ENCODE data around the gene MKRN2.
"Not testable (repeated sequence)": the region's sequence is repeated elsewhere in the genome, so short reads cannot be mapped to it uniquely, and the experiment has no call there.

Gene MKRN2

GRCh38 chr3:12590096-12590495 is 33.2 kb downstream of the MKRN2 start:
- DNase-seq = no peak

- DNase-seq = no peak
Observed at GRCh38 chr3:12591456-12591855, 34.6 kb downstream of the MKRN2 start.

DNA sequence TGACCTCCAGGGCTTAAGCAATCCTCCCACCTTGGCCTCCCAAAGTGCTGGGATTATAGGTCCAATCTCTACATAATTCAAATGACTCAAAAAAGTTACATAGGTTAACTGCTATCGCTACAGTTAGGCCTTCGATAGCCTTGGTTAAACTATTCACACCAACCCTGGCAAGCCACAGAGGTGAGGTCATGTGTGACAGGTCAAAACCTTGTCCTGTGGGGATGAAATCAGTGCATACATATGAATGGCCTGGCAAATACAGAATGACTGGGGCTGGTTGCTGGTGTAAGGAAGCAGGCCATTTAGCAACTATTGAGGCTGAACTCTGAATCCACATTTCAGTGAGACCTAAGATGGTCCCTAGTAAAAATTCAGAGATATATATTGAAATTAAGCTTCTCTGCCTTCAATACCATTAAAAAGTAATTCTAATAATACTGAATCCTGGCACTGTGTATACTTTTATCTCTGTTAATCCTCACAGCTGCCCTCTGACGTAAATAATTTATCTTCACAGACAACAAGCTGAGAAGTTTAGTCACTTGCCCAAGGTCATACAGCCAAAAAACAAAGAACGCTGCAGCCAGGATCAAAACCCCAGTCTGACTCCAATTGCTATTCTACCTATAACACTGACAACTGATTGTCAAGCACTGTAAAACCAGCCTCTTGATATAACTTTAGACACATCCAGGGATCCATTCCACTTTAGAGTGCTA is 35.3 kb downstream of the MKRN2 start:
- DNase-seq = no peak

GRCh38 chr3:12593473-12593872 is 36.6 kb downstream of the MKRN2 start:
- no peak for DNase-seq

DNA sequence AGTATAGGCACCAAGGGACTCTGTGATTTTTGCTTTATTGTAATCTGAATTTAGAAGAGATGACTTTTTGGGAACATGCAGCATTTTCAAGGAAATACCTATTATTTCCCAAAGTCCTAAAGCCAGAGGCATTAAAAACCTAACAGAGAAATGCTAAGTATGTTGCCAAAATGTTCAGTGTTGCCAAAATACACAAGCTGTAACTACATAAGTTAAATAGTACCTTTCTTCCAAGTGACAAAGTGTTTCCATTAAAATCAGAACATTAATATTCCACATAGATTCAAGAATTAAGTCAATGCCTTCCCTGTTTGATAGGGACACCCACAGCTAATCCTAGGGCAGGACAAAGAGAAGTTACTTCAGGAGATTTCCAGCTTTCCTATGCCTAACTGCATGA is 42.0 kb downstream of the MKRN2 start:
- DNase-seq = no peak

- DNase-seq = no peak
Observed at GRCh38 chr3:12601072-12601471, 44.2 kb downstream of the MKRN2 start.

GRCh38 chr3:12603969-12604368 is 47.1 kb downstream of the MKRN2 start:
- no peak for DNase-seq

DNA sequence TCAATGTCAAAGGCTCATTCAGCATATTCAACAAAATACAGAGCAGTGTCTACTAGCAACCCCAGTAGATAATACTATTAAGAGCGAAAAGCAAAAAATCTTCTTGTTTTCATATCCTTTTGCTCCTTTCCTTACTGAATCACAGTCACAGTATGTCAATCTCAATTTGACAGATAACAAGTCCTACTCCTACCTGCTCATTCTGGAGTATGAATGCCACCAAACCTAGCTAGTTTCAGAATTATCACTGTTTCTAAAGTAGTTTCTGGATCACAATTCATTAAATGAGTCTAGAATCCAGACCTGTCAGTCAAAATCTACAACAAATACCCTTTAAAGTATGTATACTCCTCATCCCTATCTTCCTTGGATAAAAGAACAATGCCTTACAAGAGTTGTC is 51.5 kb downstream of the MKRN2 start:
- no peak for DNase-seq

- no peak for DNase-seq
Observed at GRCh38 chr3:12611117-12611516, 54.2 kb downstream of the MKRN2 start.

- DNase-seq = no peak
Observed at GRCh38 chr3:12612514-12613226, 55.8 kb downstream of the MKRN2 start.

DNA sequence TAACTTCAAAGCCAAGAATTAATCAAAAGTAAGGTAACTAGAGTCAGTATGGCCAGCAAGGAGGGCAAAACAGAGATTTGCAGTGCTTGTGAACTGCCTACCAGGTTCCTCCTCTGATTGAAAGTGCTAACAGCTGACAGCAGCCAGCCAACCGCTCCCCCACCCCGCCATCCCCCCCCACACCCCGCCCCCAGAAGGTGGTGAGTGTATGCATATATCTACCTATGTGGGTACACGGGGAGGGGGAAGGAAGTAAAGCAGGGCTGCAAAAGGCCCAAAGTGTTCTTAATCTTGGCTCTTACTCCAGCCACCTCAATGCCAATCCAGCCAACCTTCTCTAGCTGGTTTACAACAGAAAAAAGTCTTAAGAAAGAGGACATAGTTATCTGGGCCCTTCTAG is 56.4 kb downstream of the MKRN2 start:
- DNase-seq = no peak

- no peak for DNase-seq
Observed at GRCh38 chr3:12615266-12615665, 58.4 kb downstream of the MKRN2 start.

DNA sequence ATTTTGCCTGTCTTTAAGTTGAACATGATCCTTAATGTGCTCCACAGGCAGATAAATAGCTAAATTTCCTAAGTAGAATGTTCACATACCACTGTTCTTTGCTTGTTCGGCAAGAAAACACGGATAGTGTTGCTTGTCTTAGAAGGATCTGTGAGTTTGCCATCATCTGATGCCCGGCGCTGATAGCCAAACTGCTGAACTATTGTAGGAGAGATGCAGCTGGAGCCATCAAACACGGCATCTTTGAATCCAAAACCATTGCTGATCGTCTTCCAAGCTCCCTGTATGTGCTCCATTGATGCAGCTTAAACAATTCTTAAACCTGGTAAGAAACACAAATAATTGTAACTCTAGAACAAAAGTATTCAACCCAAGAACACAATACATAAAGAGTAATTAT is 61.5 kb downstream of the MKRN2 start:
- no peak for DNase-seq

DNA sequence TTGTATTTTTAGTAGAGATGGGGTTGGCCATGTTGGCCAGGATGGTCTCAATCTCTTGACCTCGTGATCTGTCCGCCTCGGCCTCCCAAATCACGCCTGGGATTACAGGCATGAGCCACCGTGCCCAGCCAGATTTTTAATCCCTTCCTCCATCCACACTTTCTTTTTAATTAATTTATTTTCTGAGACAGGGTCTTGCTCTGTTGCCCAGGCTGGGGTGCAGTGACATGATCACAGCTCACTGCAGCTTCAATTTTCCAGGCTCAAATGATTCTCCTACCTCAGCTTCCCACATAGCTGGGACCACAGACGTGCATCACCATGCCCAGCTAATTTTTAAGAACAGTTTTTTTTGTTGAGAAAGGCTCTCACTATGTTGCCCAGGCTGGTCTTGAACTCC is 63.4 kb downstream of the MKRN2 start:
- no peak for DNase-seq

DNA sequence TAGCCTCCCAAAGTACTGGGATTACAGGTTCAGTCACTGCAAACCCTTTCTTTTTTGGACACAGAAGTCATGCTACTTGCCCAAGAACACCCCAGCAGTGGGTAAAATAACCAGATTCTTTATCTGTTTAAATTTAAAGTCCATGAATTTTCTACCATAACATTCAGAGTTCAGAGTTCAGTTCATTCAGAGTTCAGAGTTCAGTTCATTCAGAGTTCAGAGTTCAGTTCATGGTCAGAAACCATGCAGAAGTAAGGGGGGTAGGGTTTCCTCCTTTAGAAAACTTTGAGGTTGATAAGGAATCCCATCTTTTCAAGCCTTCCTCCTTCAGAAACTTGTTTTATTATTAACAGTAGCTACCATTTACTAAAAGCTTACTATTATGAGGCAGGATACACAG is 63.8 kb downstream of the MKRN2 start:
- DNase-seq = no peak

- DNase-seq = no peak
Observed at GRCh38 chr3:12622335-12622734, 65.4 kb downstream of the MKRN2 start.

DNA sequence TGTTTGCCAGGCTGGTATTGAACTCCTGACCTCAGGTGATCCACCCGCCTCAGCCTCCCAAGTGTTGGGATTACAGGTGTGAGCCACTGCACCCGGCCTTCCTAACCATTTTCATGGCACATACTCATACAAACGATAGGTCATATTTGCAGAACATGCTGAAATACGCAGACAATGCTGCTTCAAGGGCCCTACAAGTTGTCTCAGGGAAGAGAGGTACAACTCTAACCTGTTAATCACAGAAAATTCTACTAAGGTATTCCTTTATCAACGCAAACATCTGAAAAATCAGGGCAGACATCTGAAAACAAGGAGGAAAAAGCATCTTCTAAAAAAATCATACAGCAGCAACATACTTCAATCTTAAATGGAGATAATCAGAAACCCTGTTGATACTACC is 67.2 kb downstream of the MKRN2 start:
- DNase-seq = no peak

- DNase-seq = not testable (repeated sequence)
Observed at GRCh38 chr3:12624964-12625363, 68.1 kb downstream of the MKRN2 start.

DNA sequence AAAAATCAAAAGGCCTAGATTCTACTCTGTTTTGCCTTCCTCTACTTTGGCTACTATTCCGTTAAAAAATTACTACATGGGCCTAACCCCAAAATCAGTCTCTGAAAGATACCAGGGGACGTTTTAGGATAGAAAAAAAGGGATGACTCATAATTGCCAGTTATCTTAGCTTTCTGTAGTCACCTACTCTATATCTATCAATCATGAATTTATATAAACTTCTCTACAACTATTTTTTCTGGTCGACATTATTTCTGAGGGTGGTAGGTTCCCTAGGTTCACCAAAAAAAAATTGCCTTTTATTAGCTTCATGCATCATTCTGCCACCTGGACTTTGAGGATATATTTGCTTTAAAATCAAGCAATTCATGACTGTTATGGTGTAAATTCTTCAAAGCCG is 70.5 kb downstream of the MKRN2 start:
- DNase-seq = no peak

DNA sequence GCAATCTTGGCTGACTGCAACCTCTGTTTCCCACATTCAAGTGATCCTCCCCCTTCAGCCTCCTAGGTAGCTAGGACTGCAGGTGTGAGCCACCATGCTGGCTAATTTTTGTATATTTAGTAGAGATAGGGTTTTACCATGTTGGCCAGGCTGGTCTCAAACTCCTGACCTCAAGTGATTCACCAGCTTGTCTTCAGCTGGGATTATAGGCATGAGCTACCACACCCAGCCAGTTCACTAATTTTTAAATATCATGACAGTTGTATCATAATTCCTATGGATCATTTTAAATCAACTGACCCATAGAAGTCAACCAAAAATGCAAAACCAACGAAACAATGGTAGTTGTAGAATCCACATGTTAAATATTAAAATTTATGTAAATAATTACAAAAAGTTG is 71.9 kb downstream of the MKRN2 start:
- no peak for DNase-seq

DNA sequence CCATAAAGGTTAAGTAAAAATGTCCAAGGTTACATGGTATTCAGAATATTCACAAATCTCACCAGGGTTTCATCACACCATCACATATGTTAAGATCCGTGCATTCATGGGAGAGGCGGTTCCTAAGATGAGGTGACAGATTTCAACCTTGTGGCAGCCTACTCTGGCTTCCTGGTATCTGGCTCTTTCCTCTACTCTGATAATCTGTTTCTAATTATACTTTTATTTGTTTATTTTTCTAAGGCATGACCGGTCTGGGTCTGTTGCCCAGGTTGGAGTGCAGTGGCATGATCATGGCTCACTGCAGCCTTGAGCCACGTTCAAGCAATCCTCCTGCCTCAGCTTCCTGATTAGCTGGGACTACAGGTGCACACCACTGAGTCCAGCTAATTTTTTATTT is 72.7 kb downstream of the MKRN2 start:
- no peak for DNase-seq

GRCh38 chr3:12630292-12630691 is 73.4 kb downstream of the MKRN2 start:
- no peak for DNase-seq

GRCh38 chr3:12630843-12631242 is 74.0 kb downstream of the MKRN2 start:
- DNase-seq = not testable (repeated sequence)

DNA sequence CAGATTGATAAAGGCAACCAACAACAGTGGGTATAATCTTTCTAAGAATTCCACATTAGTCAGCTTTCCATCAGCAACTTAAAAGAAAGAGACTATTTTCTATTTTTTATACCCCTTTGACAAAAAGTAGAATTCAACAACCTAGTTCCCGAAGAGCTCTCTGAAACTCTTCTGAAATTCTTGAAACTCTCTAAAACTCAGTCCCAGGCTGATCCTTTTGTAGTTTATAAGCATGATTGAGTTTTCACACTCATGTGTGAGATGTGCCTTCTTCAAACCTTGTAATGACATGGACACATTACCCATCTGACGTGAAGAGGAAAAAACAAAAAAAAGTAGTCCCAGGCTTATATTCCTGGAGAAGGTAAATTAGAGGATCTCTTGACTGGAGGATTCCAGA is 75.6 kb downstream of the MKRN2 start:
- DNase-seq = no peak

- no peak for DNase-seq
Observed at GRCh38 chr3:12633108-12633507, 76.2 kb downstream of the MKRN2 start.

Data from NK-92 treated with Interleukin-12 subunit alpha and Interleukin-12 subunit beta, amount 100 ng/mL, for 24 hours (cell line).